NCI-H2227 treated with DMSO at 0.1 percent for 48 hours (cell line): ENCODE measurements around the gene SMG7.
"Not testable (repeated sequence)": the region's sequence is repeated elsewhere in the genome, so short reads cannot be mapped to it uniquely, and the experiment has no call there.

Experiments
- DNase-seq: peaks from one replicate; lab custom pipeline; 2025; lab: John Stamatoyannopoulos, UW

SMG7 gene, protein sequence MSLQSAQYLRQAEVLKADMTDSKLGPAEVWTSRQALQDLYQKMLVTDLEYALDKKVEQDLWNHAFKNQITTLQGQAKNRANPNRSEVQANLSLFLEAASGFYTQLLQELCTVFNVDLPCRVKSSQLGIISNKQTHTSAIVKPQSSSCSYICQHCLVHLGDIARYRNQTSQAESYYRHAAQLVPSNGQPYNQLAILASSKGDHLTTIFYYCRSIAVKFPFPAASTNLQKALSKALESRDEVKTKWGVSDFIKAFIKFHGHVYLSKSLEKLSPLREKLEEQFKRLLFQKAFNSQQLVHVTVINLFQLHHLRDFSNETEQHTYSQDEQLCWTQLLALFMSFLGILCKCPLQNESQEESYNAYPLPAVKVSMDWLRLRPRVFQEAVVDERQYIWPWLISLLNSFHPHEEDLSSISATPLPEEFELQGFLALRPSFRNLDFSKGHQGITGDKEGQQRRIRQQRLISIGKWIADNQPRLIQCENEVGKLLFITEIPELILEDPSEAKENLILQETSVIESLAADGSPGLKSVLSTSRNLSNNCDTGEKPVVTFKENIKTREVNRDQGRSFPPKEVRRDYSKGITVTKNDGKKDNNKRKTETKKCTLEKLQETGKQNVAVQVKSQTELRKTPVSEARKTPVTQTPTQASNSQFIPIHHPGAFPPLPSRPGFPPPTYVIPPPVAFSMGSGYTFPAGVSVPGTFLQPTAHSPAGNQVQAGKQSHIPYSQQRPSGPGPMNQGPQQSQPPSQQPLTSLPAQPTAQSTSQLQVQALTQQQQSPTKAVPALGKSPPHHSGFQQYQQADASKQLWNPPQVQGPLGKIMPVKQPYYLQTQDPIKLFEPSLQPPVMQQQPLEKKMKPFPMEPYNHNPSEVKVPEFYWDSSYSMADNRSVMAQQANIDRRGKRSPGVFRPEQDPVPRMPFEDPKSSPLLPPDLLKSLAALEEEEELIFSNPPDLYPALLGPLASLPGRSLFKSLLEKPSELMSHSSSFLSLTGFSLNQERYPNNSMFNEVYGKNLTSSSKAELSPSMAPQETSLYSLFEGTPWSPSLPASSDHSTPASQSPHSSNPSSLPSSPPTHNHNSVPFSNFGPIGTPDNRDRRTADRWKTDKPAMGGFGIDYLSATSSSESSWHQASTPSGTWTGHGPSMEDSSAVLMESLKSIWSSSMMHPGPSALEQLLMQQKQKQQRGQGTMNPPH

GRCh38 chr1:183472488-183473216 lies at the start of gene SMG7:
Gene SMG7, plus strand, starts transcription at chr1:183472499. Its CDS starts 122 bp downstream, at chr1:183472621.
- no peak for DNase-seq

DNA sequence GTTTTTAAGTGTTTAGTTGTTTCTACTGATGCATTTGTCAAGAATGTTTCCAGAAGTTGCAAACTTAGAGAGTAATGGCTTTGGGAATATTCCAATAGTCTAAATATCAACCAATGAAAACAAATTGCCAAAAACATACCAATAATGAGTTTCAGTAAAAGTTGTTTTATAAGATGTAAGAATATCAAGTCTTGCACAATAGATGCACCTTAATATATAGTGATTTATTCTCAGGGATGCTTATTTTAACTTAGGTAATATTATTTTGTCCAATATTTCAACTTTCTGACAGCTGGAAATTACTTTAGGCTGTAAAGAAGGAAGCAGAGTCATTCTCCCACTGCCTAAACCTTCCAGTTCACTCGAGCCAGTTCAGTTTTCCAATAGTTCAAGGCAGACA lies 48.8 kb upstream of the SMG7 start:
- no peak for DNase-seq

GRCh38 chr1:183424691-183425090 lies 47.6 kb upstream of the SMG7 start:
- no peak for DNase-seq

DNA sequence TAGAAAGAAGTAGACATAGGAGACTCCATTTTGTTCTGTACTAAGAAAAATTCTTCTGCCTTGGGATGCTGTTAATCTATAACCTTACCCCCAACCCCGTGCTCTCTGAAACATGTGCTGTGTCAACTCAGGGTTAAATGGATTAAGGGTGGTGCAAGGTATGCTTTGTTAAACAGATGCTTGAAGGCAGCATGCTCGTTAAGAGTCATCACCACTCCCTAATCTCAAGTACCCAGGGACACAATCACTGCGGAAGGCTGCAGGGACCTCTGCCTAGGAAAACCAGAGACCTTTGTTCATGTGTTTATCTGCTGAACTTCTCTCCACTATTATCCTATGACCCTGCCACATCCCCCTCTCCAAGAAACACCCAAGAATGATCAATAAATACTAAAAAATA lies 44.7 kb upstream of the SMG7 start:
- not testable (repeated sequence) for DNase-seq

DNA sequence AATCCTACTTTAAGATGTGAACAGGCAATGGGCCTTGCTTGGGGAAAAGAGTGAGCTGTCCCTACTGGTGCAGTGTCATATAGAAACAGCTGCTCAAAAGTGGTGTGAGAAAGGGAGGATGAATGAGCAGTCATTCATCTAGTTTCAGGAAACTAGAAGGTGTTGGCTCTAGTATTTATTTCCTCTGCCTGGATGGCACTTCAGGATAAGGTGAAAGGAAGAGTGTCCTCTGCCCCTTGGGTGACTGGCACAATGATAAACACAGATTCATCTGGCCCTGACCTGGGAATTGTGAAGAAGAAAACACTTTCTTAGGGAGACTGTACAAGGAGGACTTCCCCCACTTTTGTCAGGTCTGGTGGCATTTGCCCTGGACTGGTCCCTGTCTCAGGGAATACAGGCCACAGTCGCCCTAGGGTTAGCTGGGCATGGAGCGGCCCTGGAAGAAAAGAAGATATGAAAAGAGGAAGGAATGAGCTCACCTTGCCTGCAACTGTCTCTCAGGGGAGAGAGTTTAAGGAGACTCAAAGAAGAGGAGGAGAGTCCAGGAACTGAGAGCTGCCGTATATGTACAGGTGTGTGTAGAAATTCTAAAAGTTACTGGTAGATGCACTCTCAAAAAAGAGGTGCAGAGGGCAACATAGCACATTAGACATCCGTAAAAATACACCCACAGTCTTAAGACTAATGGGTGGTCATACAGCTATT lies 40.3 kb upstream of the SMG7 start:
- no peak for DNase-seq

- no peak for DNase-seq
Observed at GRCh38 chr1:183432548-183432875, 39.8 kb upstream of the SMG7 start.

DNA sequence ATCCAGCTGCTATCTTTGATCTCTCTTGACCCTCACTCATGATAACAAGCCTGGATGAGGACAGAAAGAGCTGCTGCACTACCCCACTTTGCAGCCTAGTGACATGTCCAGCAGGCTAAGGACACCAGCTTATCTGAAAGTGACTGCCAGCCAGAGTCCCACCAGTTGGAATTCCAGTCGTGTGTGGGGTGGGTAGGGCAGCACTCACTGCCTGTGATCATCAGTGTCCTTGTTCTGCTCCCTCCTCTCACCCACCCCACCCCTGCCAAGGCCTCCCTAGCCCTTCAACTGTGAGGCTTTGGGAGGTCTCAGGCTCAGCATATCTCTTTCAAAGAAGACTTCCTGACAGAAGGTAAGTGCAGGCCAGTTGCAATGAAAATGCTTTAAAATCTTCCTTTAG lies 38.6 kb upstream of the SMG7 start:
- DNase-seq, result no peak

- no peak for DNase-seq
Observed at GRCh38 chr1:183435497-183435896, 36.8 kb upstream of the SMG7 start.

DNA sequence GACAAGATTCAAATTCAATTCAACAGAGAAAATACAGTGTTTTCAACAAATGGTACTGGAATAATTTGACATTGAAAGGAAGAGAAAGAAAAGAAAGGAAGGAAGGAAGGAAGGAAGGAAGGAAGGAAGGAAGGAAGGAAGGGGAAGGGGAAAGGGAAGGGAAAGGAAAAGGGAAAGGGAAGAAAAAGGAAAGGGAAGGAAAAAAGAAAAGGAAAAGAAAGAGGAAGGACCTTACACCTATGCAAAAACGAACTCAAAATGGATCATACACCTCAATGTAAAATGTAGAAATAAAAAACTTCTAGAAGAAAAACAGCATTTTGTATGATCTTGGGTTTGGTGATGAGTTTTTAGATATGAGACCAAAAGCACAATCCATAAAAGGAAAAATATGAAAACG lies 34.2 kb upstream of the SMG7 start:
- no peak for DNase-seq

GRCh38 chr1:183443011-183443410 lies 29.3 kb upstream of the SMG7 start:
- no peak for DNase-seq

GRCh38 chr1:183443466-183443865 lies 28.8 kb upstream of the SMG7 start:
- no peak for DNase-seq

- DNase-seq, result no peak
Observed at GRCh38 chr1:183444243-183444642, 28.1 kb upstream of the SMG7 start.

DNA sequence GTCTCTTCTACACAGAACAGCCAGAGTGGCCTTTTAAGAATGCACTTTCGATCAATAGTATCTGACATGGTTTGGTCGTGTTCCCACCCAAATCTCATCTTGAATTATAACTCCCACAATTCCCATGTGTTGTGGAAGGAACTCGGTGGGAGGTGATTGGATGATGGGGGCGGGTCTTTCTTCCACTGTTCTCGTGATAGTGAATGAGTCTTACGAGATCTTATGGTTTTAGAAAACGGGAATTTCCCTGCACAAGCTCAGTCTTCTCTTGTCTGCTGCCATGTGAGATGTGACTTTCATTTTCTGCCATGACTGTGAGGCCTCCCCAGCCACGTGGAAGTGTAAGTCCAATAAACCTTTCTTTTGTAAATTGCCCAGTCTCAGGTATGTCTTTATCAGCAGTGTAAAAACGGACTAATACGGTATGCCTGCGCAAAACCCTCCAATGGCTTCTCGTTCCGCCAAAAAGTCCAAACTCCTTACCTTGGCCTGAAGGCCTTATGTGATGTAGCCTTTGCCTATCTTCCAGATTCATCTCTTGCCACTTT lies 23.0 kb upstream of the SMG7 start:
- DNase-seq, result no peak

GRCh38 chr1:183450093-183450492 lies 22.2 kb upstream of the SMG7 start:
- no peak for DNase-seq

GRCh38 chr1:183454377-183454776 lies 17.9 kb upstream of the SMG7 start:
- DNase-seq, result no peak

DNA sequence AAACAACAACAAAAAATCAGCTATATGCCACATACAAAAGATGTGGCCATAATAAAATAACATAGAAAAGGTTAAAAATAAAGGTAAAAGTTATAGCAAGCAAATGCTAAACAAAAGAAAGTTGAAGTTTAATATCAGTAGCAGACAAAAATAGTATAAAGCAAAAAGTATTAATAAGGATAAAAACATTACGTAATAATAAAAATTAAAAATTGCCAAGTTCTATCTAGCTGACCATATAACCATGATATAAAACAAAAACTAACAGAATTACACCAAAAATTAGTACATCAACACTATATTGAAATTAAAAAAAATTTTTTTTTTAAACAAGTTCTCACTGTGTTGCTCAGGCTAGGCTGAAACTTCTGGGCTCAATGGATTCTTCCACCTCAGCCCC lies 15.5 kb upstream of the SMG7 start:
- no peak for DNase-seq

DNA sequence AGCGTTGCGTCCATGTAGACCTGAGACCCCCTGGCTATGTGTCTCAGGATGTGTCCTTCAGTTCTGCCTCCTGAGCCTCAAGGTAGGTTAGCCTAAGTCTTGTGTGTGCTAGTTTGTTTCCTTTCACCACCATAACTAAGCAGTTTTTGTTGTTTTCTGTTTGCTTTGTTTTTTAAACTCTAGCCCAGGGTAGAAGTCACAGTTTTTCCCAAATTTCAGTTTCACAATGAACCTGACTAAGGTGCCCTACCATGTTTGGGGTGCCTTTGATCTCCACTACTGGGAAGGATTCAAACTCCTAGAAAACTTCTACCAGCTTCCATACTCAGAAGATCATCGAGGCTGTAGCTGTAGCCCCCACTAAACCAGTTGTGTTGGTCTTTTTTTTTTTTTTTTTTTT lies 14.8 kb upstream of the SMG7 start:
- DNase-seq, result no peak

- DNase-seq, result no peak
Observed at GRCh38 chr1:183460596-183460995, 11.7 kb upstream of the SMG7 start.

- no peak for DNase-seq
Observed at GRCh38 chr1:183461350-183461749, 10.9 kb upstream of the SMG7 start.

- DNase-seq, result no peak
Observed at GRCh38 chr1:183463566-183463965, 8.7 kb upstream of the SMG7 start.

GRCh38 chr1:183466781-183467180 lies 5.5 kb upstream of the SMG7 start:
- no peak for DNase-seq
